Psoas muscle (tissue), 8 donors: ENCODE measurements around the gene TMEM184B. TPM values are rescaled to one million over a fixed set of nuclear protein-coding genes. Genes with fewer than 3 reads are reported as not detected.

Experiments used
- ATAC-seq, 4 donors: fragments of 200-7000 bp; cut with Tn5 transposase; one replicate each; pipeline ENCODE4 v1.9.1; 2020; ENCODE audit warnings: moderate library complexity in 3 of 4, mild to moderate bottlenecking in 2 of 4
- DNase-seq, 2 donors: peaks; one replicate each; pipeline ENCODE4 v3.0.0-alpha.2; 2020
- H3K27ac ChIP-seq: fragments of 200-600 bp; one replicate; pipeline ENCODE4 v1.8.0; 2022
- H3K27me3 ChIP-seq, 3 donors: fragments of 200-600 bp in 1 of 3; one replicate each; pipeline versions ENCODE4 v1.6.1 to v1.8.0; 2013 to 2022; ENCODE audit warnings: low read length in 2 of 3, mild to moderate bottlenecking in 2 of 3, moderate library complexity in 1 of 3; ENCODE audit not compliant: insufficient read depth in 3 of 3
- H3K36me3 ChIP-seq, 2 donors: fragments of 200-600 bp in 1 of 2; one replicate each; pipeline versions ENCODE4 v1.6.1 to v1.8.0; 2013 to 2022; ENCODE audit warnings: low read depth in 1 of 2, mild to moderate bottlenecking in 1 of 2, moderate library complexity in 1 of 2; ENCODE audit not compliant: insufficient read depth in 1 of 2
- H3K4me1 ChIP-seq: fragments of 200-600 bp; one replicate; pipeline ENCODE4 v1.8.0; 2022
- H3K4me3 ChIP-seq: fragments of 200-600 bp; one replicate; pipeline ENCODE4 v1.8.0; 2022; ENCODE audit warnings: mild to moderate bottlenecking
- H3K9me3 ChIP-seq: fragments of 200-600 bp; one replicate; pipeline ENCODE4 v1.8.0; 2022
- WGBS, 3 donors: extraction: QIAGEN DNeasy Blood & Tissue Kit; methylation state at CpG; one replicate each; pipeline versions ENCODE4 v1.1.6 to v1.1.7; 2013; 5-methylcytosine and 5-hydroxymethylcytosine counted together
- intact Hi-C, 2 donors: fragments of 100-400 bp; cut with DNase I; formaldehyde crosslinking; loops; one replicate each; pipeline versions ENCODE4 v1.11.0 to v1.14.2; 2022
- polyA plus RNA-seq, 3 donors: library from polyadenylated mRNA; stranded (reverse); fragments of 200-250 nt; gene quantifications; one replicate each; pipeline ENCODE4 v1.2.3, GENCODE V29; 2013
- total RNA-seq, 4 donors: library from RNA; stranded (reverse); fragmentation: NEBNext Ultra II Directional in 2 of 4; extraction: Animal tissue kit (Norgen Biotek cat#: 25700) in 2 of 4; gene quantifications; one replicate each; pipeline versions ENCODE4 v1.2.1 to v1.2.4, GENCODE V29; 2021 to 2023
- TF ChIP-seq, protein P1 (sequence below): fragments of 200-600 bp; IDR thresholded peaks from one replicate; pipeline ENCODE4 v1.8.0; 2022; ENCODE audit warnings: antibody characterized with exemption
- donor health status: healthy with polysubstance abuse.
- donor health status: DM: no; HTN: no; CAD: no; lungs with moderate emphysema.
- donor health status: Bipolar disorder and iron deficiency.
- donor health status: healthy.
- donor health status: DM: yes; HTN: yes; CAD: no.
- donor health status: DM: no; HTN: no; CAD: no.
- donor health status: DM: no; HTN: no; CAD: no.
- donor health status: DM: yes; HTN: yes; CAD: no.

TMEM184B gene
- total and polyA plus RNA-seq, 7 donors: 13.6 to 40.3 (median 26.4) TPM

DNA sequence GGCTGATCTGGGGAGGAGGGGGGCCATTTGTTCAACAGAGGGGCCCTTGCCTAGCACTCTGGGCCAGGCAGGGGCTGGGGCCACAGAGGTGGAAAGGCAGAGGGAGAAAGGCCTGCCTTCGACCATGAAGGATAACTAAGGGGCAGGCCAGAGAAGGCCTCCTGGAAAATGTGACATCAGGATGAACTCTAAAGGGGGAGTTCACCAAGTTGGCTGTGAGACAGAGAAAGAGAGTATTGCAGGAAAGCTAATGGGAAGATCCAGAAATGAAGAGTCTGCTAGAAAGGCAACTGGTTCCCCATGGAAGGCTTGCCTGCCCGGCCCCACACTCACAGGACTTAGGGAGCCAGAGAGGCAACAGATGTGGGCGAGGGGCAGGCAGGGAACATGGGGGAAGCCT is 28.1 kb upstream of the TMEM184B start:
- H3K27ac ChIP-seq: no peak overlapping the region
- no peaks in the 10 kb centered on the region for H3K9me3 ChIP-seq
- no peaks in the 10 kb centered on the region for H3K27me3 ChIP-seq
- no peak overlapping the region for H3K4me3 ChIP-seq
- H3K36me3 ChIP-seq: peaks cover 7 to 71% of the 10 kb centered on the region in 2 donors
- DNase-seq (no peak), ATAC-seq (no peak)
- 78 to 84% (median 79%) methylated on average over 3 of the region's 3 CpGs for WGBS, 3 donors
- H3K4me1 ChIP-seq: peaks cover 26% of the 10 kb centered on the region
- intact Hi-C loops: no loop called here
- TF ChIP-seq, protein P1, sequence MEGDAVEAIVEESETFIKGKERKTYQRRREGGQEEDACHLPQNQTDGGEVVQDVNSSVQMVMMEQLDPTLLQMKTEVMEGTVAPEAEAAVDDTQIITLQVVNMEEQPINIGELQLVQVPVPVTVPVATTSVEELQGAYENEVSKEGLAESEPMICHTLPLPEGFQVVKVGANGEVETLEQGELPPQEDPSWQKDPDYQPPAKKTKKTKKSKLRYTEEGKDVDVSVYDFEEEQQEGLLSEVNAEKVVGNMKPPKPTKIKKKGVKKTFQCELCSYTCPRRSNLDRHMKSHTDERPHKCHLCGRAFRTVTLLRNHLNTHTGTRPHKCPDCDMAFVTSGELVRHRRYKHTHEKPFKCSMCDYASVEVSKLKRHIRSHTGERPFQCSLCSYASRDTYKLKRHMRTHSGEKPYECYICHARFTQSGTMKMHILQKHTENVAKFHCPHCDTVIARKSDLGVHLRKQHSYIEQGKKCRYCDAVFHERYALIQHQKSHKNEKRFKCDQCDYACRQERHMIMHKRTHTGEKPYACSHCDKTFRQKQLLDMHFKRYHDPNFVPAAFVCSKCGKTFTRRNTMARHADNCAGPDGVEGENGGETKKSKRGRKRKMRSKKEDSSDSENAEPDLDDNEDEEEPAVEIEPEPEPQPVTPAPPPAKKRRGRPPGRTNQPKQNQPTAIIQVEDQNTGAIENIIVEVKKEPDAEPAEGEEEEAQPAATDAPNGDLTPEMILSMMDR: no peak

DNA sequence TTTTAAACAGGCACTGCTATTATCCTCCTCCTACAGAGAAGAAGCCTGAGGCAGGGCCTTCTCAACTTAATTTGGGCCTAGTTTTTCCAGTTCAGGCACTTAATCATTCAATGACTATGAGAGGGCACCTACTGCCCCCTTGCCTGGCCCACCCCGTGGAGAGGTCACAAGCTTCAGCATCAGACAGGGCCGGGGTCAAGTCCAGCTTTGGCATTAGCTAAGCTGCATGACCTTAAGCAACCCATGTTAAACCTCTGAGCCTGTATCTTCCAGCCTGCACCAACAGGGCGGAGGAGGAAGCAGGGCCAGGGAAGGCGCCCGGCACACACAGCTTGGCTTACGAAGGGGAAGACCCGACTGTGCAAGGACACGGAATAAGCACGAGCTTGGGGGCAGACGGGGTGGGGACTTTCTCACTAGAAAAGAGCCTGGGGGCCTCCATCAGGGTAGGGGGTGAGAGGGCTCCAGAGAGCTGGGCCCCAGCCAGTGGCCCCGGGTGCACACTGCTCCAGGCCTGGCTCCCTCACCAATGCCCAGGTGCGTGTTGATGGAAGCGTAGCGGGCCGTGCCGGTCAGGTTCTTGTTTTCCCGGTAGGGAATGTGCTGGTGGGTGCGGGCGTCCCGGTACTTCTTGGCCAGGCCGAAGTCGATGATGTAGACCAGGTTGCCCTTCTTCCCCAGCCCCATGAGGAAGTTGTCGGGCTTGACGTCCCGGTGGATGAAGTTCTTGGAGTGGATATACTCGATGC is 27.6 kb upstream of the TMEM184B start:
- ATAC-seq: no peak
- H3K4me1 ChIP-seq: peaks cover 20% of the 10 kb centered on the region

DNA sequence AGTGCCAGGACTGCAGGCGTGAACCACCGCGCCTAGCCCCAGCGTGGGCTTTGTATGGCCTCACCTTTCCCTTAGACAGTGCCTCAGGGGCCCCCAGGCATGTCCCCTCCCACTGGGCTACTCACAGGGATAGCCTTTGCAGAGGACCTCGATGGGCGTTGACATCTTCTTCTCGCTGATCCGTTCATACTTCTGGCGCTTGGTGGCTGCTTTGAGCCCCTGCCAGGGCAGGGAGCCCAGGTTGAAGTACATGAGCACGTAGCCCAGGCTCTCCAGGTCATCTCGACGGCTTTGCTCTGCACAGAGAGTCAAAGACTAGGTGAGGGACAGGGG is 26.9 kb upstream of the TMEM184B start:
- Histone ChIP-seq H3K27ac (no peak overlapping the region), H3K9me3 (no peaks in the 10 kb centered on the region), H3K27me3 (no peaks in the 10 kb centered on the region), H3K4me3 (no peak overlapping the region), H3K4me1 (peaks cover 14% of the 10 kb centered on the region), H3K36me3 (peaks cover 7 to 82% of the 10 kb centered on the region in 2 donors)
- TF ChIP-seq, protein P1: no peak
- ATAC-seq: no peak
- DNase-seq: no peak
- WGBS, 3 donors: 50 to 65% (median 50%) methylated on average over 12 of the region's 12 CpGs
- intact Hi-C loops: no loop called here

More for the DNA sequence above, 27.6 kb upstream of the TMEM184B start:
- Histone ChIP-seq H3K9me3 (no peaks in the 10 kb centered on the region), H3K27ac (no peak overlapping the region), H3K27me3 (no peaks in the 10 kb centered on the region), H3K4me3 (no peak overlapping the region), H3K36me3 (peaks cover 7 to 77% of the 10 kb centered on the region in 2 donors)
- no peak for DNase-seq
- intact Hi-C loops: no loop called here
- TF ChIP-seq, protein P1: no peak
- WGBS, 3 donors: 80 to 87% (median 81%) methylated on average over 26 of the region's 26 CpGs

DNA sequence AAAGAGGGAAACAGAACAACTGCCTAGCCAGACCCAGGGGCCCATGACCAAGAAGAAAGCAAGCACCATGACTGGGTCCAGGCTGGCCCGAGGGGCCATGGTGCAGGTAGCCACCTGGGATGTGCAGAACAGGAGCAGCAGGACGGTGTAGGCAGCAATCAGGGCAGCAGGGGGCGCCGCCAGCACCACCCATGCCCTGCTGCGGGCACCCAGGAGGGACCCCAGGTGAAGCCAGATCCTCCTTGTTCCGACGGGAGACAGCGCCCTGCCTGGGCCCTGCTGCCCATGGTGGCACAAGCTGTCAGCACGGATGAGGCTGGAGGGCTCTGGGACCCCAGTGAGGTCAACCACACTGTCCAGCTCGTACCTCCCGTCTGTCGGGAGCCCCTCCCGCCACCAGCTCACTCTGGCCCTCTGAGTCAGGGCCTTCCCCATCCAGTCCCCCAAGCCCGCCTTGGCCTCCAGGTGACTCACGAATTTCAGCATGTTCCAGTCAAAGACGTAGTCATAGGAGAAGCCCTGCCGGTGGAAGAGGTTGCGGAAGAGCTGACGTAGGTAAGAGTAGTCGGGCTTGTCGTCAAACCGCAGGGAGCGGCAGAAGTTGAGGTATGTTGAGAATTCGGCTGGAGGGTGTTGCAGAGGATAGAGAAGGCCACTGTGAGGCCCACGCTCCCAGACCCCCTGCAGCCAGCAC is 25.6 kb upstream of the TMEM184B start:
- ATAC-seq (peak in 2 of 4 donors; percentile 47 to 54), DNase-seq (peak in 1 of 2 donors; percentile 65)
- Histone ChIP-seq H3K4me3 (no peak overlapping the region), H3K9me3 (no peaks in the 10 kb centered on the region), H3K36me3 (peaks cover 10 to 95% of the 10 kb centered on the region in 2 donors), H3K27ac (no peak overlapping the region), H3K4me1 (peaks cover under 1% of the 10 kb centered on the region), H3K27me3 (no peaks in the 10 kb centered on the region)
- TF ChIP-seq, protein P1: peak; percentile 31
- intact Hi-C loops: no loop called here
- 89 to 93% (median 91%) methylated on average over 24 to 25 of the region's 25 CpGs for WGBS, 3 donors
